Stimulated activated CD8-positive, alpha-beta memory T cell treated with anti-CD3 and anti-CD28 coated beads, Interleukin-4, amount 100 ng/mL, for 4 hours (primary cell): Measurements from ENCODE around the gene SGPP2.
"Not testable (repeated sequence)": the region's sequence is repeated elsewhere in the genome, so short reads cannot be mapped to it uniquely, and the experiment has no call there.

Experiments used
- DNase-seq, 2 donors: peaks; one replicate each; pipeline ENCODE4 v3.0.0-alpha.2; 2020; ENCODE audit warnings: low read depth in 2 of 2, low spot score in 1 of 2

The SGPP2 gene

DNA sequence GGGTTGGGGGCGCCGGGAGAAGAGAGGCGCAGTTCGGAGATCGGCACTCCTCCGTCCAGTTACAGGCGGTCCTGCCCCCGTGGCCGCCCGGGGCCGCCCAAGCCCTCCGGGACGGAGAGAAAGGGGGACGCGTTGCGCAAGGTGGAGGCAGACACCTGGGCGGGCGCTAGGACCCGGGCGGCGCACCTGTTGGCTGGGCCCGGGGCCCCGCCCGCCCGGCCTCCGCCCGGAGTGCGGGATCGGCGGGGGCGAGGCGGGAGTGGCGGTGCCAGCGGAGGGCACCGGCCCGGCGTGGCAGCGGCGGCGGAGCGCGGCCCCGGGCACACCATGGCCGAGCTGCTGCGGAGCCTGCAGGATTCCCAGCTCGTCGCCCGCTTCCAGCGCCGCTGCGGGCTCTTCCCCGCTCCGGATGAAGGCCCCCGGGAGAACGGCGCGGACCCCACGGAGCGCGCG, at the start of gene SGPP2:
TSS of gene SGPP2 (plus strand) at position 268 of the 453 bp plus-strand sequence. CDS start at position 328, 60 bp downstream.
- no peak for DNase-seq

DNA sequence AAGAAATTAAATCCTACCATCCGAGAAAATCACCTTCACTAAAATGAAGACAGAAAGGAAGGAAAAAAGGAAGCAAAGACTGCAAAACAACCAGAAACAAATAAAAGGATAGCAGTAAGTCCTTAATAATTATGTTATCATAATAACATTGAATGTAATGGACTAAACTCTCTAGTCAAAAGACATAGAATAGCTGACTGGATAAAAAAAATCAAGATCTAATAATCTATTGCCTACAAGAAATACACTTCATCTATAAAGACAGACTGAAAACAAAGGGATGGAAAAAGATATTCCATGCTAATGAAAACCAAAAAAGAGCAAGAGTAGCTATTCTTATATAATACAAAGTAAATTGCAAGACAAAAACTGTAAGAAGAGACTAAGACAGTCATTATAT, 48.5 kb upstream of the SGPP2 start:
- no peak for DNase-seq

GRCh38 chr2:222380456-222380855, 43.9 kb upstream of the SGPP2 start:
- DNase-seq: no peak

DNA sequence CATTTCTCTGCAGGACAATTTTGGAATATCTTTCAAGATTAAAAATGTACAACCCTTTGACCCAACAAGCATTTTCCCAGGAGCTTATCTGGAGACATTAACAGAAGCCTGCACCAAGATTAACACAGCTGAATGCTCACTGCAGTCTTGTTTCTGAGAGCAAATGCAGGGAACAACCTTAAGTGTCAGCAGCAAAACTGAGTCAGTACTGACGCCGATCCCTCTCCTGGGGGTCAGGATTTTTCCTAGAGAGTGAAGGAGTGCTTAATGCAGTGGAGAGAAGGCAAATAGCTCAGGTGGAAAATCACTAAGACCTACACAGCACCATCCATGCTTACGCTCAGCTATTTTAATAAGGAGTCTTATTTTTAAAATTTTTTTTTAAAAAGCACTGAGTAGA, 42.8 kb upstream of the SGPP2 start:
- no peak for DNase-seq

DNA sequence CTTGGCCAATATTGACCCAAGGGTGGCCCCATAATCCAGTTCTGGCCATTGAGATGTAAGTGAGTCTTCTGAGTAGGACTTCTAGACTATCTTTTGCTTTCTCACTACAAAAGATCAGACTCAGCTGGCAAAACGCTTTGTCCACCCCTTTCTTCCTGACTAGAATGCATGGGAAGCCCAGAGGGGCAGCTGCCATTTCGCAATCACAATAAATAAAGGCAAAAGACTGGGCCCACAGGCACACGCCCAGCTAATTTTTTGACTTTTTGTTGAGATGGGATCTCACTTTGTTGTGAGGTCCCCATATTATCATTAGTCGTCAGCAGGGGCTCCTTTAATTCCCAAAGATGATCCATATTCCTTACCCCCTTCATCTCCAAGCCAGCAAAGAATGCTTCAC, 41.1 kb upstream of the SGPP2 start:
- no peak for DNase-seq

DNA sequence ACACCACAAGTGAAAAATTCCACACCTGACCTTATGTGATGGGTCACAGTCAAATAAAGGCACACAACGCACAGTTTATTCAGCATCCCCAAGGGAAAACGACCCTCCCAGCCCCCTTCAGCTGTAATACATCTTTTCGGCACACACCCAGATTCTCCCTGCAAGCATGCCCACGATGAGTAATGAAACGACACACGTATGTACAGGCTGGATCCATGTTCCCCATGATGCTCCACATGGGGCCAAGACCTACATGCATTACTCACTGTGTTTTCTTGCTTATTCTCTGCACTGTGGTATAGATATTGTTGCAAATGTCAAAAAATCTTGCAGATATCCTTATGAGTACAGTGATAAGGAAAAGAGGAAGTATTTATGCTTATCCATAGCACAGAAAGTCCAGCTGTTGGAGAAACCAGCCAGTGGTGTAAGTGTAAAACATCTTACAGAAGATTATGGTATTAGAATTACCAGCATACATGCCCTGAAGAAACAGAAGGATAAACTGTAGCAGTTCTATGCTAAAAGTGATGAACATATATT, 32.5 kb upstream of the SGPP2 start:
- no peak for DNase-seq

DNA sequence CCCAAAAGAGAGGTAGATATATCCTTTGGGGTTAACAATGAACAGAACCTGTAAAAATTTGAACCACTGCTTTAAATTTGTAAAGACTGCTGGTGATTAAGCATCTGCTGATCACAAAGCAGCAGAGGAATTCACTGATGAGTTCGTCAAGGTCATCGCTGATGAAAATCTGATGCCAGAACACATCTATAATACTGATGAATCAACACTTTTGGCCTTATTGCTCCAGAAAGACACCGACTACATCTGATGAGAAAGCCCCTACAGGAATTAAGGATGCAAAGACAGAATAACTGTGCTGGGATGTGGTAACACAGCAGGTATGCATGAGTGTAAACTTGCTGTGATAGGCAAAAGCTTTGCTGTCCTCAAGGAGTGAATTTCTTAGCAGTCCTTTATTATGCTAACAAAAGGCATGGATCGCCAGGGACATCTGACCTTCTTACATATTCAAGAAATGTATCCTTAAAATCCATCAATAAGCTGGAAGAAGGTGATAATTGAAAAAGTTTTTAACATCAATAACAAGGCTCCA, 30.5 kb upstream of the SGPP2 start:
- DNase-seq: no peak

- no peak for DNase-seq
These were observed 25.9 kb upstream of the SGPP2 start for GRCh38 chr2:222398446-222398885.

DNA sequence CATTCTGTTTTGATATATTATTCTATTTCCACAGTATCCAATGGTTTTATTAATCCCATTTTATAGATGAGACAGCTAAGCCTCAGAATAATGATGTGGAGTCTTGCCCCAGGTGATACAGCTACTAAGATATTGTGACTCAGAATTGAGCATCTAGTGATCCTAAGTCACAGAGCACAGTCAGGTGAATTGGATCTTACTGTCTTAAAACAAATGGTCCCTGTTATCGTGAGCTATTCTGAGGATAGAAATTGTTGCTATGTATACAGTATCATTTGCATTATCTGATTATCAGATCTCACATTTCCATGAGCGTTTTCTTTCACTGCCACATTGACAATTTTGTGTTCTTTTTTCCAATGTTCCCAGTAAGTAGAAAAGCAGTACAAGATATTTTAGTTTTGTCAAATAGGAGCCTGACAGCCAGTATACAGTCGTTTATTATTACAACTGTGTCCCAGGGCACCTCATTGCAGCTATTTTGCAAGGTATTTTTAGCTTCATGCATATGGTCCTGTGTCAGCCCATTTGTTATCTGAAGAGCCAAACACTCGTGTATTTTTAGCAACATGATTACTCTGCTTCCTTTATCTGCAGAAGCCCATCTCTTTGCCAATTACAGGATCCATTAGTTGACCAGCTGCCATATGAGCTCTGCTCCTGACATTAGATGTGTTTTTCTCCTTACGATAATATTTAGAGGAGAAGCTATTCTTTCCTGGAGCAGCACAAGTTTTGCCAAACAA, 25.1 kb upstream of the SGPP2 start:
- no peak for DNase-seq

GRCh38 chr2:222404151-222404905, 20.0 kb upstream of the SGPP2 start:
- no peak for DNase-seq

GRCh38 chr2:222408684-222409083, 15.7 kb upstream of the SGPP2 start:
- no peak for DNase-seq

- no peak for DNase-seq
These were observed 13.8 kb upstream of the SGPP2 start for GRCh38 chr2:222410534-222410933.

GRCh38 chr2:222412334-222412733, 12.0 kb upstream of the SGPP2 start:
- DNase-seq: not testable (repeated sequence)

- DNase-seq: no peak
These were observed 10.9 kb upstream of the SGPP2 start for GRCh38 chr2:222413295-222413911.

DNA sequence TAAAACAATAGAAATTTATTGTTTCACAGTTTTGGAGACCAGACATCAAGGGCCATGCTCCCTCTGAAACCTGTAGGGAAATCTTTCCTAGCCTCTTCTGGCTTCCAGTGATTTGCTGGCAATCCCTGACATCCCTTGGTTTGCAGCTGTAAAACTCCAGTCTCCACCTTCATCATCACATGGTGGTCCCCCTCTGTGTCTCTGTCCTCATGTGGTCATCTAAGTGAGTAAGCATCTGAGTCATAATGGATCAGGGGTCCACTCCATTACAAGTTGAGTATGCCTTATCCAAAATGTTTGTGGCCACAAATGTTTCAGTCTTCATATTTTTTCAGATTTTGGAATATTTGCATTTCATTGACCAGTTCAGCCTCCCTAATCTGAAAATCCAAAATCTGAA, 5.6 kb upstream of the SGPP2 start:
- DNase-seq: no peak

- DNase-seq: no peak
These were observed 3.8 kb upstream of the SGPP2 start for GRCh38 chr2:222420508-222420907.

GRCh38 chr2:222421626-222422025, 2.7 kb upstream of the SGPP2 start:
- no peak for DNase-seq

DNA sequence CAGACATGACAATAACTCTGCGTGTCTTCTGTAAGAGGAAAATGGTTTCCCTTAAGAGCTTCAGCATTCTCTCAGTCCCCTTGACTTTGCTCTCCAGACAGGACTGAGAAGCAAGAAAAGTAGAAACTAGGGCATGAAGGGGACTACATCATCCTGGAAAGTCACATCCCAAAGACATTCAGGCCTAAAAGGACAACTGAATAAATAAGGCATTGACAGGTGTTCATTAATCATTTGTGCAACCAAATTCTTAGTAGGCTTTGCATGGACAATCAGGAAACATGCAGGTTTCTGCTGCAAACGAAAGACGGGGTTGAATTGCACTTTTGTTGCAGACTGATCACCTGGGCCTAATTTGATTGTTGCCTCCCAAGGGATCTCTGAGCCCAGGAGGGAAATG, 1.2 kb upstream of the SGPP2 start:
- no peak for DNase-seq

- DNase-seq: peak in 1 of 2 donors; percentile 14
These were observed 589 bp upstream of the SGPP2 start for GRCh38 chr2:222423632-222424275.

DNA sequence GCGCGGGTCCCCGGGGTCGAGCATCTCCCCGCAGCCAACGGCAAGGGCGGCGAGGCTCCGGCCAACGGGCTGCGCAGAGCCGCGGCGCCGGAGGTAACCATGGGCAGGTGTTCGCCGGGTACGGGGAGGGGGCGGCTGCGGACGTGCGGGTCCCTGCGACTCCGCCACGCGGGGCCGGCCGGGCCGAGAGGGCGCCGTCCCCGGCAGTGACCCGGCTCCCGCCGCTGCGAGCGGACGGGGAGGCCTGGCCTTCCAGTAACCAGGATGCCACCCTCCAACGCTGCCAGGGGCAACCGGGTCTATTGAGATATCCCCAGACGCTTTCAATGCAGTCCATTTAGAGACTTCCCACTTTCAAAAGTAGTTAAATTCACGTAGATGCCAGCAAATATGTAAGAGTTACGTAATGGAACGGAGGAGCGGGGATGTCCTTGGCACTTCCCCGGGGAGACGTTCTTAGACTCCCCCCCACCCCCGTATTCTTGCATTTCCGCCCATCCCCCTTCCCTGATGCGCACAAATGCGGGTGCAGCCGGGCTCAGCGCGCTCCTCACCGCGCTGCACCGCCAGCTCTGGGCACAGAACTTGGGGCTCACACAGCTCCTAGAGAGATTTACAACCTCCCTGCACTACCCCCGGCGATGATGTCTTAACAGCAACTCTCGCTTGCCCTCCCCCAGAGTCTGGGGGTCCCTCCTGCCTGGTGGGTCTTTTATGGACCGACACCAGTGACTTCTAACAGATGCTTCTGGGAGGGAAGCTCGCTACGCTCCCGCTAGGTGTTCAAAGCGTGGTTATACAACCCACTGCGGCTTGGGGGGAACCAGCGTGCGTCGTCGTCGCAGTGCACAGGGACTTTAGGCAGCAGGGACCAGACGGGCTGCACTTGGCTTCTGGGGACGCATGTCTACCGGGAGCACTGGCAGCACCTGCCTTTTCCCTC, 657 bp downstream of the SGPP2 start:
- no peak for DNase-seq
